ENCODE results near the gene SPOCK1. TPM values are rescaled to one million over a fixed set of nuclear protein-coding genes. Genes with fewer than 3 reads are reported as not detected.

The SPOCK1 gene
- total RNA-seq, 4 donors from 2014 or later = 1.1 to 6.4 (median 4.2) TPM; not detected in 1

GRCh38 chr5:137097203-137097602 is 401.9 kb downstream of the SPOCK1 start:
- no peaks in the 10 kb centered on the region for H3K9me3 ChIP-seq
- H3K36me3 ChIP-seq = no peaks in the 10 kb centered on the region
- DNase-seq = no peak
- no peaks in the 10 kb centered on the region for H3K27me3 ChIP-seq
- no peak overlapping the region for H3K27ac ChIP-seq
- TF ChIP-seq CTCF (IDR thresholded peaks at IDR 0.05) = no peak
- TF ChIP-seq POLR2A (IDR thresholded peaks at IDR 0.05) = no peak
- no peak overlapping the region for H3K4me3 ChIP-seq
- no peaks in the 10 kb centered on the region for H3K4me1 ChIP-seq

GRCh38 chr5:137096149-137097103 is 402.7 kb downstream of the SPOCK1 start:
- TF ChIP-seq POLR2A (IDR thresholded peaks at IDR 0.05) = no peak
- no peaks in the 10 kb centered on the region for H3K4me1 ChIP-seq
- H3K27ac ChIP-seq = no peak overlapping the region
- H3K36me3 ChIP-seq = no peaks in the 10 kb centered on the region
- no peak for DNase-seq
- H3K4me3 ChIP-seq = no peak overlapping the region
- no peaks in the 10 kb centered on the region for H3K27me3 ChIP-seq
- no peaks in the 10 kb centered on the region for H3K9me3 ChIP-seq

GRCh38 chr5:137095597-137095996 is 403.5 kb downstream of the SPOCK1 start:
- Histone ChIP-seq H3K27ac (no peak overlapping the region), H3K9me3 (no peaks in the 10 kb centered on the region), H3K4me1 (no peaks in the 10 kb centered on the region), H3K36me3 (no peaks in the 10 kb centered on the region), H3K4me3 (no peak overlapping the region), H3K27me3 (no peaks in the 10 kb centered on the region)
- TF ChIP-seq POLR2A (IDR thresholded peaks at IDR 0.05) = no peak
- TF ChIP-seq CTCF (IDR thresholded peaks at IDR 0.05) = no peak
- DNase-seq = no peak

GRCh38 chr5:137092831-137093230 is 406.3 kb downstream of the SPOCK1 start:
- Histone ChIP-seq H3K9me3 (no peaks in the 10 kb centered on the region), H3K27me3 (no peaks in the 10 kb centered on the region), H3K36me3 (no peaks in the 10 kb centered on the region), H3K4me3 (no peak overlapping the region), H3K27ac (no peak overlapping the region), H3K4me1 (no peaks in the 10 kb centered on the region)
- no peak for DNase-seq
- TF ChIP-seq CTCF (IDR thresholded peaks at IDR 0.05) (no peak), POLR2A (IDR thresholded peaks at IDR 0.05) (no peak)

- H3K27ac ChIP-seq = no peak overlapping the region
- no peaks in the 10 kb centered on the region for H3K36me3 ChIP-seq
- no peaks in the 10 kb centered on the region for H3K27me3 ChIP-seq
- TF ChIP-seq POLR2A (IDR thresholded peaks at IDR 0.05) (no peak), CTCF (IDR thresholded peaks at IDR 0.05) (no peak)
- no peak for DNase-seq
- no peaks in the 10 kb centered on the region for H3K9me3 ChIP-seq
- no peak overlapping the region for H3K4me3 ChIP-seq
- H3K4me1 ChIP-seq = no peaks in the 10 kb centered on the region
Measured at GRCh38 chr5:137091472-137091871, 407.7 kb downstream of the SPOCK1 start.

GRCh38 chr5:137090721-137091120 is 408.4 kb downstream of the SPOCK1 start:
- no peak for DNase-seq
- TF ChIP-seq POLR2A (IDR thresholded peaks at IDR 0.05) (no peak), CTCF (IDR thresholded peaks at IDR 0.05) (no peak)
- Histone ChIP-seq H3K4me1 (no peaks in the 10 kb centered on the region), H3K4me3 (no peak overlapping the region), H3K27me3 (no peaks in the 10 kb centered on the region), H3K27ac (no peak overlapping the region), H3K36me3 (no peaks in the 10 kb centered on the region), H3K9me3 (no peaks in the 10 kb centered on the region)

Measured in Peyer's patch (tissue), 4 donors.